K562 (cell line): ENCODE results near the gene CLCNKA. TPM values are rescaled to one million over a fixed set of nuclear protein-coding genes. Genes with fewer than 3 reads are reported as not detected.

Experiments
- HCFC1 ChIP-seq: IDR thresholded peaks from 2 replicates; pipeline ENCODE4 v1.6.1; 2012; ENCODE audit warnings: low read depth, low read length, improper control_type of control experiment
- HMG20A ChIP-seq: fragments of 450-650 bp; formaldehyde crosslinking; conservative IDR thresholded peaks from 2 replicates; pipeline ENCODE4 v1.4.0; 2020; ENCODE audit warnings: mild to moderate bottlenecking, mixed read lengths
- KLF6 ChIP-seq: fragments of 250-450 bp; sonication (Bioruptor Pico); IDR thresholded peaks from 2 replicates; pipeline ENCODE4 v1.4.0; 2020; ENCODE audit warnings: mild to moderate bottlenecking, moderate library complexity, borderline replicate concordance
- NFIC ChIP-seq: fragments of 450-650 bp; IDR thresholded peaks from 2 replicates; pipeline ENCODE4 v1.6.1; 2017; ENCODE audit warnings: mild to moderate bottlenecking, inconsistent platforms
- SAP30 ChIP-seq: fragments of 200-600 bp; sonication (generic); IDR thresholded peaks from 2 replicates; pipeline ENCODE4 v1.6.1; 2012; ENCODE audit warnings: borderline replicate concordance, low read depth, mild to moderate bottlenecking, moderate library complexity, low read length, control low read depth, inconsistent platforms; ENCODE audit not compliant: insufficient read depth, poor library complexity, severe bottlenecking
- SMC3 ChIP-seq: conservative IDR thresholded peaks from 2 replicates; pipeline ENCODE4 v1.6.1; 2011; ENCODE audit warnings: low read depth, low read length, improper control_type of control experiment; ENCODE audit not compliant: insufficient read depth
- SNIP1 ChIP-seq: fragments of 450-650 bp; IDR thresholded peaks from 2 replicates; pipeline ENCODE4 v1.7.1; 2017; ENCODE audit warnings: low read depth, mild to moderate bottlenecking
- TEAD1 ChIP-seq, 2 experiments: fragments of 450-650 bp in 1 of 2; sonication (generic) in 1 of 2; formaldehyde crosslinking; IDR thresholded peaks; 2 replicates each; pipeline versions ENCODE4 v1.4.0 to v1.8.0; 2020 to 2022; ENCODE audit warnings: mild to moderate bottlenecking in 2 of 2, missing genetic modification reagents in 1 of 2
- ZBTB7A ChIP-seq: IDR thresholded peaks from 2 replicates; pipeline ENCODE4 v1.6.1; 2011; ENCODE audit warnings: low read depth, mild to moderate bottlenecking, low read length, moderate library complexity, borderline replicate concordance; ENCODE audit not compliant: control insufficient read depth
- ZC3H4 ChIP-seq: sonication (generic); formaldehyde crosslinking; IDR thresholded peaks from 2 replicates; pipeline ENCODE4 v1.9.0; 2021; ENCODE audit warnings: missing genetic modification reagents, borderline replicate concordance
- ZNF12 ChIP-seq: sonication (generic); formaldehyde crosslinking; IDR thresholded peaks from 2 replicates; pipeline ENCODE4 v1.4.0; 2020; ENCODE audit warnings: mild to moderate bottlenecking, missing genetic modification reagents
- ZNF41 ChIP-seq: fragments of 250-450 bp; sonication (Bioruptor Pico); conservative IDR thresholded peaks from 2 replicates; pipeline ENCODE4 v1.4.0; 2020; ENCODE audit warnings: mild to moderate bottlenecking
- ZNF551 ChIP-seq: fragments of 250-450 bp; sonication (Bioruptor Pico); IDR thresholded peaks from 2 replicates; pipeline ENCODE4 v1.5.0; 2021; ENCODE audit warnings: mild to moderate bottlenecking, moderate library complexity
- ZNF668 ChIP-seq: fragments of 250-450 bp; sonication (Bioruptor Pico); IDR thresholded peaks from 2 replicates; pipeline ENCODE4 v1.8.0; 2022; ENCODE audit warnings: mild to moderate bottlenecking, inconsistent platforms
- polyA plus RNA-seq, 8 experiments: library from polyadenylated mRNA; depleted of rRNA in 4 of 8; stranded (reverse) in 5 of 8; unstranded in 3 of 8; fragments of >200 nt; fragmentation: Nextera tagmentation in 2 of 8; fragmentation: Illumina TruSeq in 1 of 8; extraction: Ambion mirVana in 2 of 8; extraction: Trizol in 1 of 8; gene quantifications; 2 replicates each; pipeline versions ENCODE4 v1.2.1 to v1.2.3, GENCODE V29; 2011 to 2014; ENCODE audit warnings: inconsistent platforms in 1 of 8, missing spikeins in 1 of 8
- total RNA-seq, 7 experiments: library from RNA; depleted of rRNA in 6 of 7; stranded (reverse); fragments of >200 nt in 6 of 7; fragmentation: Illumina TruSeq in 2 of 7; extraction: Trizol in 2 of 7; gene quantifications; 2 replicates each; pipeline versions ENCODE4 v1.2.1 to v1.2.3, GENCODE V29; 2011 to 2021; ENCODE audit warnings: low replicate concordance in 1 of 7
- TF ChIP-seq, protein P1 (sequence below), 2 experiments: fragments of 200-800 bp in 1 of 2; sonication (Bioruptor generic) in 1 of 2; sonication (generic) in 1 of 2; formaldehyde crosslinking in 1 of 2; IDR thresholded peaks in 1 of 2; conservative IDR thresholded peaks in 1 of 2; 2 replicates each; pipeline versions ENCODE4 v1.5.0 to v1.6.1; 2016 to 2020; ENCODE audit warnings: missing compliant biosample characterization in 1 of 2, missing genetic modification characterization in 1 of 2, missing genetic modification reagents in 1 of 2
- TF ChIP-seq, protein P2 (sequence below): fragments of 450-650 bp; IDR thresholded peaks from 2 replicates; pipeline ENCODE4 v1.6.1; 2016; ENCODE audit warnings: missing biosample characterization, missing genetic modification characterization
- TF ChIP-seq, protein P3 (sequence below): fragments of 450-650 bp; IDR thresholded peaks from 2 replicates; pipeline ENCODE4 v1.6.1; 2016; ENCODE audit warnings: low read depth

Gene CLCNKA
- total and polyA plus RNA-seq, 9 of the 15 experiments (the other 6 are each of a cell fraction or from before 2014, with no cell fraction given), result 0.03 to 0.37 (median 0.10) TPM; not detected in 3

- TF ChIP-seq, protein P1, sequence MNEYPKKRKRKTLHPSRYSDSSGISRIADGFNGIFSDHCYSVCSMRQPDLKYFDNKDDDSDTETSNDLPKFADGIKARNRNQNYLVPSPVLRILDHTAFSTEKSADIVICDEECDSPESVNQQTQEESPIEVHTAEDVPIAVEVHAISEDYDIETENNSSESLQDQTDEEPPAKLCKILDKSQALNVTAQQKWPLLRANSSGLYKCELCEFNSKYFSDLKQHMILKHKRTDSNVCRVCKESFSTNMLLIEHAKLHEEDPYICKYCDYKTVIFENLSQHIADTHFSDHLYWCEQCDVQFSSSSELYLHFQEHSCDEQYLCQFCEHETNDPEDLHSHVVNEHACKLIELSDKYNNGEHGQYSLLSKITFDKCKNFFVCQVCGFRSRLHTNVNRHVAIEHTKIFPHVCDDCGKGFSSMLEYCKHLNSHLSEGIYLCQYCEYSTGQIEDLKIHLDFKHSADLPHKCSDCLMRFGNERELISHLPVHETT (CRISPR knock-in tag; conservative IDR thresholded peaks at IDR 0.05 in 1 of 2, IDR thresholded peaks at IDR 0.05 in 1 of 2), result no peak
- TF ChIP-seq SNIP1 (no peak), SAP30 (no peak), HMG20A (no peak), ZC3H4 (no peak), SMC3 (peak; percentile 98), ZBTB7A (peak; percentile 93), ZNF551 (no peak), ZNF668 (CRISPR knock-in tag) (no peak), ZNF41 (no peak), NFIC (no peak), KLF6 (CRISPR knock-in tag) (no peak; the same call in 1 of the 2 replicates), HCFC1 (peak; percentile 34; the same call in 1 of the 2 replicates), ZNF12 (no peak), TEAD1 (CRISPR knock-in tag; IDR thresholded peaks at IDR 0.05) (peak; percentile 65 to 86; a peak in 3 of 4 replicates)
- TF ChIP-seq, protein P2, sequence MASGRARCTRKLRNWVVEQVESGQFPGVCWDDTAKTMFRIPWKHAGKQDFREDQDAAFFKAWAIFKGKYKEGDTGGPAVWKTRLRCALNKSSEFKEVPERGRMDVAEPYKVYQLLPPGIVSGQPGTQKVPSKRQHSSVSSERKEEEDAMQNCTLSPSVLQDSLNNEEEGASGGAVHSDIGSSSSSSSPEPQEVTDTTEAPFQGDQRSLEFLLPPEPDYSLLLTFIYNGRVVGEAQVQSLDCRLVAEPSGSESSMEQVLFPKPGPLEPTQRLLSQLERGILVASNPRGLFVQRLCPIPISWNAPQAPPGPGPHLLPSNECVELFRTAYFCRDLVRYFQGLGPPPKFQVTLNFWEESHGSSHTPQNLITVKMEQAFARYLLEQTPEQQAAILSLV (tag), result no peak
- TF ChIP-seq, protein P3, sequence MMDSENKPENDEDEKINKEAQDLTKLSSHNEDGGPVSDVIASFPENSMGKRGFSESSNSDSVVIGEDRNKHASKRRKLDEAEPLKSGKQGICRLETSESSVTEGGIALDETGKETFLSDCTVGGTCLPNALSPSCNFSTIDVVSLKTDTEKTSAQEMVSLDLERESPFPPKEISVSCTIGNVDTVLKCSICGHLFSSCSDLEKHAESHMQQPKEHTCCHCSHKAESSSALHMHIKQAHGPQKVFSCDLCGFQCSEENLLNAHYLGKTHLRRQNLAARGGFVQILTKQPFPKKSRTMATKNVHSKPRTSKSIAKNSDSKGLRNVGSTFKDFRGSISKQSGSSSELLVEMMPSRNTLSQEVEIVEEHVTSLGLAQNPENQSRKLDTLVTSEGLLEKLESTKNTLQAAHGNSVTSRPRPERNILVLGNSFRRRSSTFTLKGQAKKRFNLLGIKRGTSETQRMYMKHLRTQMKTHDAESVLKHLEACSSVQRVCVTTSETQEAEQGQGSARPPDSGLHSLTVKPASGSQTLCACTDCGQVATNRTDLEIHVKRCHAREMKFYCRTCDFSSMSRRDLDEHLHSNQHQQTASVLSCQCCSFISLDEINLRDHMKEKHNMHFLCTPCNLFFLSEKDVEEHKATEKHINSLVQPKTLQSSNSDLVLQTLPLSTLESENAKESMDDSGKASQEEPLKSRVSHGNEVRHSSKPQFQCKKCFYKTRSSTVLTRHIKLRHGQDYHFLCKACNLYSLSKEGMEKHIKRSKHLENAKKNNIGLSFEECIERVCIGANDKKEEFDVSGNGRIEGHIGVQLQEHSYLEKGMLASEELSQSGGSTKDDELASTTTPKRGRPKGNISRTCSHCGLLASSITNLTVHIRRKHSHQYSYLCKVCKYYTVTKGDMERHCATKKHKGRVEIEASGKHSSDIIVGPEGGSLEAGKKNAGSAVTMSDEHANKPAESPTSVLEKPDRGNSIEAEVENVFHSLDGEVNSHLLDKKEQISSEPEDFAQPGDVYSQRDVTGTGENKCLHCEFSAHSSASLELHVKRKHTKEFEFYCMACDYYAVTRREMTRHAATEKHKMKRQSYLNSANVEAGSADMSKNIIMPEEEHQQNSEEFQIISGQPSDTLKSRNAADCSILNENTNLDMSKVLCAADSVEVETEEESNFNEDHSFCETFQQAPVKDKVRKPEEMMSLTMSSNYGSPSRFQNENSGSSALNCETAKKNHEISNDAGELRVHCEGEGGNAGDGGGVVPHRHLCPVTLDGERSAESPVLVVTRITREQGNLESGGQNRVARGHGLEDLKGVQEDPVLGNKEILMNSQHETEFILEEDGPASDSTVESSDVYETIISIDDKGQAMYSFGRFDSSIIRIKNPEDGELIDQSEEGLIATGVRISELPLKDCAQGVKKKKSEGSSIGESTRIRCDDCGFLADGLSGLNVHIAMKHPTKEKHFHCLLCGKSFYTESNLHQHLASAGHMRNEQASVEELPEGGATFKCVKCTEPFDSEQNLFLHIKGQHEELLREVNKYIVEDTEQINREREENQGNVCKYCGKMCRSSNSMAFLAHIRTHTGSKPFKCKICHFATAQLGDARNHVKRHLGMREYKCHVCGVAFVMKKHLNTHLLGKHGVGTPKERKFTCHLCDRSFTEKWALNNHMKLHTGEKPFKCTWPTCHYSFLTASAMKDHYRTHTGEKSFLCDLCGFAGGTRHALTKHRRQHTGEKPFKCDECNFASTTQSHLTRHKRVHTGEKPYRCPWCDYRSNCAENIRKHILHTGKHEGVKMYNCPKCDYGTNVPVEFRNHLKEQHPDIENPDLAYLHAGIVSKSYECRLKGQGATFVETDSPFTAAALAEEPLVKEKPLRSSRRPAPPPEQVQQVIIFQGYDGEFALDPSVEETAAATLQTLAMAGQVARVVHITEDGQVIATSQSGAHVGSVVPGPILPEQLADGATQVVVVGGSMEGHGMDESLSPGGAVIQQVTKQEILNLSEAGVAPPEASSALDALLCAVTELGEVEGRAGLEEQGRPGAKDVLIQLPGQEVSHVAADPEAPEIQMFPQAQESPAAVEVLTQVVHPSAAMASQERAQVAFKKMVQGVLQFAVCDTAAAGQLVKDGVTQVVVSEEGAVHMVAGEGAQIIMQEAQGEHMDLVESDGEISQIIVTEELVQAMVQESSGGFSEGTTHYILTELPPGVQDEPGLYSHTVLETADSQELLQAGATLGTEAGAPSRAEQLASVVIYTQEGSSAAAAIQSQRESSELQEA, result no peak
Observed at GRCh38 chr1:16032388-16033102, 10.7 kb downstream of the CLCNKA start (continued).
